Lung (tissue), 12 donors: ENCODE measurements around the gene TNFRSF8. TPM values are rescaled to one million over a fixed set of nuclear protein-coding genes. Genes with fewer than 3 reads are reported as not detected.

Experiments
- ATAC-seq: fragments of 200-7000 bp; cut with Tn5 transposase; one replicate; pipeline ENCODE4 v1.9.1; 2020; ENCODE audit warnings: moderate number of reproducible peaks; ENCODE audit not compliant: insufficient read depth, low FRiP score
- DNase-seq, 3 donors: peaks; one replicate each; pipeline ENCODE4 v3.0.0-alpha.2; 2013 to 2017
- H3K27ac ChIP-seq, 2 donors: one replicate each; pipeline ENCODE4 v1.5.1; 2013; ENCODE audit warnings: mild to moderate bottlenecking in 2 of 2, moderate library complexity in 2 of 2, control low read depth in 1 of 2, inconsistent platforms in 1 of 2, low read depth in 1 of 2, low read length in 1 of 2
- H3K27me3 ChIP-seq, 3 donors: one replicate each; pipeline ENCODE4 v1.5.1; 2013; ENCODE audit warnings: low read length in 2 of 3; ENCODE audit not compliant: control insufficient read depth in 3 of 3, insufficient read depth in 3 of 3
- H3K36me3 ChIP-seq, 4 donors: one replicate each; pipeline ENCODE4 v1.5.1; 2013; ENCODE audit warnings: low read length in 4 of 4, mild to moderate bottlenecking in 1 of 4, moderate library complexity in 1 of 4; ENCODE audit not compliant: control insufficient read depth in 4 of 4, insufficient read depth in 4 of 4
- H3K4me1 ChIP-seq, 5 donors: one replicate each; pipeline ENCODE4 v1.5.1; 2013; ENCODE audit warnings: low read length in 5 of 5, mild to moderate bottlenecking in 2 of 5, moderate library complexity in 1 of 5; ENCODE audit not compliant: control insufficient read depth in 5 of 5, insufficient read depth in 5 of 5
- H3K4me3 ChIP-seq: one replicate; pipeline ENCODE4 v1.5.1; 2013; ENCODE audit warnings: mild to moderate bottlenecking, control low read depth, moderate library complexity
- H3K9ac ChIP-seq, 2 donors: one replicate each; pipeline ENCODE4 v1.5.1; 2013; ENCODE audit warnings: low read length in 2 of 2, control low read depth in 1 of 2; ENCODE audit not compliant: insufficient read depth in 1 of 2
- H3K9me3 ChIP-seq, 4 donors: one replicate each; pipeline ENCODE4 v1.5.1; 2013; ENCODE audit warnings: low read length in 3 of 4, mild to moderate bottlenecking in 1 of 4, moderate library complexity in 1 of 4; ENCODE audit not compliant: control insufficient read depth in 4 of 4, insufficient read depth in 3 of 4
- WGBS, 2 donors: extraction: QIAGEN DNeasy Blood & Tissue Kit; methylation state at CpG; one replicate each; pipeline ENCODE4 v1.1.7; 2013; 5-methylcytosine and 5-hydroxymethylcytosine counted together
- polyA plus RNA-seq, 2 donors: library from polyadenylated mRNA; stranded (reverse); fragments of 200-250 nt; gene quantifications; one replicate each; pipeline ENCODE4 v1.2.1, GENCODE V29; 2013
- total RNA-seq, 2 donors: library from RNA; depleted of rRNA in 1 of 2; stranded (reverse); fragments of >200 nt in 1 of 2; gene quantifications; one replicate each; pipeline ENCODE4 v1.2.1, GENCODE V29; 2014 to 2021
- TF ChIP-seq, protein P1 (sequence below): IDR thresholded peaks from 2 replicates; pipeline ENCODE4 v1.5.1; 2012; ENCODE audit warnings: mild to moderate bottlenecking; ENCODE audit errors: control extremely low read depth, extremely low read depth
- donor health status: control.
- donor health status: control.
- donor health status: Bipolar disorder and iron deficiency.
- donor health status: healthy.
- donor health status: DM: yes; HTN: yes; CAD: no.

The TNFRSF8 gene
- total and polyA plus RNA-seq, 4 donors: 1.6 to 5.3 (median 2.1) TPM

DNA sequence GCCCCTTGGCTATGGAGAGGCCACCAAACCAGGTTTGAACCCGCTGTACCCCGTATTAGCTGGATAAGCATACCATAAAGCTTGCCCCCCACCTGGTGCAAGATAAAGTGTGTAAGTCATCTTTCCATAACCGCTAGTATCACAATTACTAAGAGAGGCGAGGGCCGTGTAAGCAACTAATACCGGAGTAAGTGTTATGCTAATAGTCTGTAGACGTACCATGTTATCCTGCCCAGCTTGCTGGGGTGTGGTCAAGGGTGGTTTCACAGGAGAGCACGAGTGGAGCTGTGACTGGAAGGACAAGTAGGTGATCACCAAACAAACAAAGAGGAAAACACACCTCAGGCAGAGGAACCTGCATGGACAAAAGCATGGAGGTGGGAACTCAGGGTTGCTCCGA lies 100.1 kb downstream of the TNFRSF8 start:
- Histone ChIP-seq H3K9ac (no peak overlapping the region), H3K36me3 (no peaks in the 10 kb centered on the region), H3K4me1 (peaks cover 4 to 31% (median 16%) of the 10 kb centered on the region in 5 donors), H3K27me3 (peaks cover 0 to 10% (median 0%) of the 10 kb centered on the region in 3 donors), H3K9me3 (no peaks in the 10 kb centered on the region), H3K4me3 (no peak overlapping the region), H3K27ac (no peak overlapping the region)
- WGBS, 2 donors: 69 to 94% methylated on average over 9 of the region's 9 CpGs
- DNase-seq (no peak), ATAC-seq (no peak)
- TF ChIP-seq, protein P1, sequence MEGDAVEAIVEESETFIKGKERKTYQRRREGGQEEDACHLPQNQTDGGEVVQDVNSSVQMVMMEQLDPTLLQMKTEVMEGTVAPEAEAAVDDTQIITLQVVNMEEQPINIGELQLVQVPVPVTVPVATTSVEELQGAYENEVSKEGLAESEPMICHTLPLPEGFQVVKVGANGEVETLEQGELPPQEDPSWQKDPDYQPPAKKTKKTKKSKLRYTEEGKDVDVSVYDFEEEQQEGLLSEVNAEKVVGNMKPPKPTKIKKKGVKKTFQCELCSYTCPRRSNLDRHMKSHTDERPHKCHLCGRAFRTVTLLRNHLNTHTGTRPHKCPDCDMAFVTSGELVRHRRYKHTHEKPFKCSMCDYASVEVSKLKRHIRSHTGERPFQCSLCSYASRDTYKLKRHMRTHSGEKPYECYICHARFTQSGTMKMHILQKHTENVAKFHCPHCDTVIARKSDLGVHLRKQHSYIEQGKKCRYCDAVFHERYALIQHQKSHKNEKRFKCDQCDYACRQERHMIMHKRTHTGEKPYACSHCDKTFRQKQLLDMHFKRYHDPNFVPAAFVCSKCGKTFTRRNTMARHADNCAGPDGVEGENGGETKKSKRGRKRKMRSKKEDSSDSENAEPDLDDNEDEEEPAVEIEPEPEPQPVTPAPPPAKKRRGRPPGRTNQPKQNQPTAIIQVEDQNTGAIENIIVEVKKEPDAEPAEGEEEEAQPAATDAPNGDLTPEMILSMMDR: no peak

DNA sequence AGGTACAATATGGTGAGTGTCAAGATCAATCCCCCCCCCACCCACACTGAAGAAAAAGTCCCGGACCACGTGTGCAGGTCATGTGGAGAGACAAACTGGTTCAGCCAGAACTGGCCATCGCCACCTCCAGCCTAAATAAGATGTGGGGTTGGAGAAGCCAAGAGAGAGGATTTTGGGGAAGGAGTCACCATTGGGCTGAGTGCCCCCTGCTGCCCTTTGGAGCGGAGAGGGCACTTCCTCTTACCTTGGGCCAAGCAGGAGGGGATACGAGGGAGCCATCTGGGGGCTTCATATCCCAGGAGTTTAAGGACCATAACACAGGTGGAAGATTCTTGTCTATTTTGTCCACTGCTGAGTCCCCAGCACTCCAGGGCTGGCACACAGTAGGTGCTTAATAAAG lies 101.1 kb downstream of the TNFRSF8 start:
- Histone ChIP-seq H3K36me3 (no peaks in the 10 kb centered on the region), H3K27me3 (peaks cover 0 to 10% (median 0%) of the 10 kb centered on the region in 3 donors), H3K27ac (no peak overlapping the region), H3K4me3 (no peak overlapping the region), H3K4me1 (peaks cover 4 to 30% (median 12%) of the 10 kb centered on the region in 5 donors), H3K9me3 (no peaks in the 10 kb centered on the region), H3K9ac (no peak overlapping the region)
- 72% methylated on average over 5 of the region's 5 CpGs for WGBS, 2 donors
- DNase-seq (no peak), ATAC-seq (no peak)
- TF ChIP-seq, protein P1: no peak

DNA sequence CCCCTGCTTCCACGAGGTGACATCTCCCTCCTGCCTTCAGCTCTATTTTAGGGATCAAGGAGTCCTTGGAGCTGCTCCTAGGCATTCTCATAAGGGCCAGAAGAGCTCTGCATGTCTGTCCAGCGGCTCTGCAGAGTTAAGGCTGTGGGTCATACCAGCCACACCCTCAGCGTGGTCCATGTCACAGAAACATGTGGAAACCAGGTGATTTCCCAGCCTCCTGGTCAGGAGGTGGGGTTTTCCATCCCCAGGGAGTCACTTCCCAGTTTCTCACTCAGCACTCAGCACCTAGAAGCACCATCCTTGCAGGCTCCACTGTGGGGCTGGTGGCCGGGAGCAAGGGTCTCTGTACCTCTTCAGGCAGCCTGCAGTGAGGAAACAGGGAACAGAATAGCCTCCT lies 102.2 kb downstream of the TNFRSF8 start:
- no peak overlapping the region for H3K27ac ChIP-seq
- TF ChIP-seq, protein P1: no peak
- no peak overlapping the region for H3K4me3 ChIP-seq
- ATAC-seq (no peak), DNase-seq (no peak)
- peaks cover 0 to 16% (median 0%) of the 10 kb centered on the region in 3 donors for H3K27me3 ChIP-seq
- no peaks in the 10 kb centered on the region for H3K9me3 ChIP-seq
- no peak overlapping the region for H3K9ac ChIP-seq
- no peaks in the 10 kb centered on the region for H3K36me3 ChIP-seq
- H3K4me1 ChIP-seq: peaks cover 4 to 30% (median 12%) of the 10 kb centered on the region in 5 donors
- 91 to 92% methylated on average over 4 of the region's 4 CpGs for WGBS, 2 donors
